ENCODE results near the gene HGS.
A peak's percentile ranks its signal among the peaks of the same experiment; 100 is the strongest.
"Not testable (repeated sequence)": the region's sequence is repeated elsewhere in the genome, so short reads cannot be mapped to it uniquely, and the experiment has no call there.

Gene HGS

DNA sequence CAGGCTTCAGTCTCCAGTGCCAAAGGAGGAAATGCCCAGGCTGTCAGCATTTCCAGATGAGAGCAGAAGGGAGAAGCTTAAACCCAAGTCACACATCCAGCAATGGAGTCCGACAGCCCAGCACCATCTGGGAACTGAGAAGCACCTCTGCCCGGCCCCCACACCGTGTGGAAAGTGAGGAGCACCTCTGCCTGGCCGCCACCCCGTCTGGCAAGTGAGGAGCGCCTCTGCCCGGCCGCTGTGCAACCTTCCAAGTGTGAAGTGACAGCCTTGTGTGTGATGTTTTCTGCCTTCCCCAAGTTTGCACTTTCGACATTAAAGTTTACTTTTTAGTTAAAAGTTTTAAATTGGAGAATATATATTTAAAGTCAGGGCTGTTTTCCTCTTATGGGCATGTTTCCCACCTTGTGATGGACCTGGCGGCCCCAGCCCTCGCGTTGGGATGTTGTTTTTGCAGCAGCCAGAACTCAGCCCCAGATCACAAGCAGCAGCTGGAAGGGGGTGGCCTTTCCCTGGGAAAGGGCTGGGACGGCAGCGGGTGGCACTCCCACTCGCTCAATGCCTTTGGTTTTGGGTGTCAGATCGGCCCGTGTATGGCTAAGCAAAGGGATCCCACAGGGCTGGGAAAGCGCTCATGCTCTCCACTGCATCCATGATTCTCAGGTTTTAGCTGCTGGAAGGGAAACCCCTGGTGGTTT, 10.1 kb upstream of the HGS start:
- no peak for TF ChIP-seq CTCF (IDR thresholded peaks at IDR 0.05; ENCODE audit: insufficient read depth, low read depth, low read length, missing control alignments)
- H3K4me3 ChIP-seq (ENCODE audit: low read length), result no peak overlapping the region
- no peak for DNase-seq (ENCODE audit: low read depth)

GRCh38 chr17:81675515-81676221, 8.1 kb upstream of the HGS start:
- TF ChIP-seq CTCF (IDR thresholded peaks at IDR 0.05; ENCODE audit: insufficient read depth, low read depth, low read length, missing control alignments), result peak; percentile 56
- DNase-seq (ENCODE audit: low read depth), result peak; percentile 35
- H3K4me3 ChIP-seq (ENCODE audit: low read length), result not testable (repeated sequence)

- no peak for TF ChIP-seq CTCF (IDR thresholded peaks at IDR 0.05; ENCODE audit: insufficient read depth, low read depth, low read length, missing control alignments)
These were observed 6.9 kb upstream of the HGS start for GRCh38 chr17:81676906-81677305.

DNA sequence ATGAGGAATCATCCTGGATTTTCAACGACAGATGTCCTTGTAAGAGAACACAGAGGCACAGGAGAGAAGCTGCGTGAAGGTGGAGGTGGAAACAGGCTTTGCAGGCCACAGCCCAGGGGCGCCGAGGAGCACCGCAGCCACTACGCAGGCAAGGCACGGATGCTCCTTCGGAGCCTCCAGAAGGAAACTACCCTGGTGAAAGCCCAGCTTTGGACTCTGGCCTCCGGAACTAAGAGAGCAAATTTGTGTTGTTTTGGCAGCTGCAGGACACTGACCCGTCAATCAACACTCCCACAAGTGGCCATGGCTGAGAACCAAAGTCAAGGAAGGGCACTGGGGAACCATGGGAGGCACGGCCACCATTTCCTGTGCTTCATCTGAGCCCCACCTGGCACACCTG, 3.7 kb upstream of the HGS start:
- no peak for DNase-seq (ENCODE audit: low read depth)
- no peak for TF ChIP-seq CTCF (IDR thresholded peaks at IDR 0.05; ENCODE audit: insufficient read depth, low read depth, low read length, missing control alignments)
- no peak overlapping the region for H3K4me3 ChIP-seq (ENCODE audit: low read length)

More at GRCh38 chr17:81676906-81677305, 6.9 kb upstream of the HGS start:
- DNase-seq (ENCODE audit: low read depth), result peak; percentile 27
- no peak overlapping the region for H3K4me3 ChIP-seq (ENCODE audit: low read length)

DNA sequence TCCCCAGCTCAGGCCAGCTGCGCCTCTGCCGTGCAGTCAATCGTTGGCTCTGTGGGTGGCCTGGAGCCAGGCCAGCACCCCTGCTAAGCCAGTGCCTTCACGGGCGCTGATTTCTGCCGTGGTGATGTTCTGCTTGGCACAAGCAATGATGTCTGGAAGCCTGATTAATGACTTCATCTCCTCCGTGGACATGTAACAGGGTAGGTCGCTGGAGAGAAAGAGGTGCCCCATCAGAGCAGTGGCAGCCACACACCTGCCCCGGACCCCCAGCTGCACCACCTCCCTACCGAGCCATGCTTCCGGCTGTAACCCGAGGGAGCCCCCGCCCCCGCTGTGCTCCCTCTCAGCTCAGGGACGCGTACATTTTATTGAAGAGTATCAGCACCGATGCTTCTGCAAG, 2.1 kb upstream of the HGS start:
- no peak for TF ChIP-seq CTCF (IDR thresholded peaks at IDR 0.05; ENCODE audit: insufficient read depth, low read depth, low read length, missing control alignments)
- no peak overlapping the region for H3K4me3 ChIP-seq (ENCODE audit: low read length)
- no peak for DNase-seq (ENCODE audit: low read depth)

DNA sequence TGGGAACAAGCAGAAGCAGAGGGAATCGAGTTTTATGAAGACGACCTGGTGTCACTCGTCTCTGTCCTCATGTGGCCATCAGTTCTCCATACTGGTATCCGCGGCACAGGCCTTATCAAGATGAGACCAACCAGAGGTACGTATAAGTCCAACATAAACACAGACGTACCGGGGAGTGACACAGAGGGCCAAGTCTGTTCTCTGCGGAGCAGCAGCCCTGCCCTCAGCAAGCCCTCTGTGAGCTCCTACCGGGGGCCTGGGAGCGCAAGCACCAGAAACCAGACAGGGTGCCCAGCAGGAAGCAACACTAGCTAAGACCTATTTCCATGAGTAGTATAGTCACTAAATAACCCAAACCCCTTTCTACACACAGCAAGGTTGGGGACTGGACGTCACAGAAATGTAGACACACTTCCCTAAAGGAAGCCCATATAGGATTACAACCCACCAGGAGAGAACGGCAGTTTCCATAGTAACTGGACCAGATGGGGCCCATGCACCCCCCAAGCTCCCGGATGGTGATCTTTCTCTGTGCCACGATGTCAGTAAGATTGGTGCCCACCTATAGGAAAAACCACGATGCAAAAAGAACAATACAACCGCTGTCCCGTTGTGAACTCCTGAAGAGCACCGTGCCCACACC, 1.1 kb upstream of the HGS start:
- no peak for TF ChIP-seq CTCF (IDR thresholded peaks at IDR 0.05; ENCODE audit: insufficient read depth, low read depth, low read length, missing control alignments)
- peak overlapping the region; percentile 77 for H3K4me3 ChIP-seq (ENCODE audit: low read length)
- no peak for DNase-seq (ENCODE audit: low read depth)
